Epithelial cell of proximal tubule (primary cell): ENCODE data around the gene TRMT112. TPM values are rescaled to one million over a fixed set of nuclear protein-coding genes. Genes with fewer than 3 reads are reported as not detected.

Source experiments
- DNase-seq: peaks from one replicate; pipeline ENCODE4 v3.0.0-alpha.2; 2011; ENCODE audit warnings: low read depth
- H3K4me3 ChIP-seq: 2 replicates; pipeline ENCODE4 v1.5.1; 2011; ENCODE audit warnings: low read depth, mild to moderate bottlenecking, low read length
- CTCF ChIP-seq: conservative IDR thresholded peaks from 2 replicates; pipeline ENCODE4 v1.5.1; 2012; ENCODE audit warnings: low read depth, mild to moderate bottlenecking, low read length
- total RNA-seq: library from RNA; depleted of rRNA; stranded (reverse); fragments of >200 nt; gene quantifications from 2 replicates; pipeline ENCODE4 v1.2.3, GENCODE V29; 2015

The TRMT112 gene
- total RNA-seq, 1 donor from 2014 or later: 470 TPM

- H3K4me3 ChIP-seq: no peak overlapping the region
- no peak for DNase-seq
- no peak for TF ChIP-seq CTCF
These were observed 29.5 kb downstream of the TRMT112 start for GRCh38 chr11:64287676-64288352.

- DNase-seq: no peak
- TF ChIP-seq CTCF: no peak
- H3K4me3 ChIP-seq: no peak overlapping the region
These were observed 30.6 kb downstream of the TRMT112 start for GRCh38 chr11:64286801-64287159.

GRCh38 chr11:64285885-64286800 lies 31.2 kb downstream of the TRMT112 start:
- DNase-seq: no peak
- peak overlapping the region; percentile 94 for H3K4me3 ChIP-seq
- peak; percentile 30 for TF ChIP-seq CTCF

GRCh38 chr11:64284962-64285884 lies 32.1 kb downstream of the TRMT112 start, which contains the start of gene GPR137:
Gene GPR137, plus strand, starts transcription at chr11:64285848. Its CDS starts 677 bp downstream, at chr11:64286525.
- no peak for DNase-seq

GRCh38 chr11:64284048-64284961 lies 33.1 kb downstream of the TRMT112 start, which contains the start of gene BAD:
Gene BAD, minus strand, starts transcription at chr11:64284665. Its CDS starts 297 bp downstream, at chr11:64284368.
- peak within 1 kb of the TSS; percentile 94 for H3K4me3 ChIP-seq
- no peak for TF ChIP-seq CTCF
- DNase-seq: no peak

More at GRCh38 chr11:64284962-64285884, 32.1 kb downstream of the TRMT112 start, which contains the start of gene GPR137:
- peak within 1 kb of the TSS; percentile 94 for H3K4me3 ChIP-seq
- no peak for TF ChIP-seq CTCF
